Right lung (tissue), 10 donors: ENCODE results near the gene TBC1D3D. TPM values are rescaled to one million over a fixed set of nuclear protein-coding genes. Genes with fewer than 3 reads are reported as not detected.
"Not testable (repeated sequence)": the region's sequence is repeated elsewhere in the genome, so short reads cannot be mapped to it uniquely, and the experiment has no call there.

Experiments used
- DNase-seq, 2 donors: peaks; one replicate each; pipeline ENCODE4 v3.0.0-alpha.2; 2013
- long read RNA-seq, 8 donors: transcript quantifications; one replicate each; lab custom pipeline, GENCODE V29; 2026
- polyA plus RNA-seq, 5 donors: library from polyadenylated mRNA; unstranded; fragments of 120-200 nt; gene quantifications; one replicate each; pipeline versions ENCODE4 v1.2.1 to v1.2.3, GENCODE V29; 2013; ENCODE audit warnings: inconsistent platforms in 1 of 5, low replicate concordance in 1 of 5; ENCODE audit not compliant: insufficient read length in 5 of 5, insufficient read depth in 1 of 5

Gene TBC1D3D
- polyA plus RNA-seq, result 1 to 10 TPM in 4 of 5 donors, under 1 TPM in 1; 0.79 to 5.2 (median 3.3) TPM
- long read RNA-seq, donor 1, result 0 reads
- long read RNA-seq, donor 2, partial matches to known transcripts, result 0 of 103 reads
- long read RNA-seq, donor 2, other reads (novel, unspliced or antisense), result 103 of 103 reads
- long read RNA-seq, donor 3, partial matches to known transcripts, result 20 of 20 reads
- long read RNA-seq, donor 3, other reads (novel, unspliced or antisense), result 0 of 20 reads
- long read RNA-seq, donor 4, partial matches to known transcripts, result 17 of 17 reads
- long read RNA-seq, donor 4, other reads (novel, unspliced or antisense), result 0 of 17 reads
- long read RNA-seq, donor 5, partial matches to known transcripts, result 34 of 40 reads
- long read RNA-seq, donor 5, other reads (novel, unspliced or antisense), result 6 of 40 reads
- long read RNA-seq, donor 6, partial matches to known transcripts, result 5 of 5 reads
- long read RNA-seq, donor 6, other reads (novel, unspliced or antisense), result 0 of 5 reads
- long read RNA-seq, donor 7, partial matches to known transcripts, result 7 of 7 reads
- long read RNA-seq, donor 7, other reads (novel, unspliced or antisense), result 0 of 7 reads
- long read RNA-seq, donor 8, result 0 reads

DNA sequence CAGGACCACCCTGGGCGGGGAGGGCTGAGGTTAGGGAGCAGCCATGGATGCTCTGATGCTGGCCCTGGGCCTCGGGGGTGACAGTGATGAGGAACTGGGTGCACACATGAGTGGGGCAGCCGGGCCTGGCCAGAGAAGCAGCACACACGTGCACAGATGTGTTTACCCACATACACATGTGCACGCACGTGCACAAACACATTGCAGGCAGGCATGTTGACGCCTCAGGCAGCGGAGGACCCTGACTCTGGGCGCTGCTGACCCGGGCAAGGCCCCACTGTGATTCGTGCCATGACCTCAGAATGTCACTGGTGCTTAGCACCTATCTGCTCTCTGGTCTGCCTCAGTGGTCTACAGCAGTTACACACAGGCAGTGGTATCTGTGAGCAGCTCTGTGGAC lies at the start of gene TBC1D3D:
Gene TBC1D3D, plus strand, starts transcription at position 301 of the 400 bp plus-strand sequence. CDS start 1,585 bp downstream, outside the sequence.
- not testable (repeated sequence) for DNase-seq

- not testable (repeated sequence) for DNase-seq
These were observed 14.8 kb upstream of the TBC1D3D start, which contains the start of gene TBC1D3L for GRCh38 chr17:37988960-37989359. Gene TBC1D3L (minus strand): TSS chr17:37989060. CDS start chr17:37987520, 1,540 bp downstream.

Other genes with a start within 250 kb of the TBC1D3D start
- under 1 TPM in 2 of 5 donors, not detected in 3; 0.21 to 0.29 TPM for gene TBC1D3K, start 79.6 kb upstream of the TBC1D3D start, polyA plus RNA-seq
- 10 to 100 TPM; 25.2 to 40.9 (median 32.2) TPM for gene TBC1D3L, start 14.9 kb upstream of the TBC1D3D start, polyA plus RNA-seq
- not detected for gene TBC1D3C, start 64.7 kb downstream of the TBC1D3D start, polyA plus RNA-seq
- not detected for gene TBC1D3E, start 124.0 kb downstream of the TBC1D3D start, polyA plus RNA-seq
- gene TBC1D3, start 188.6 kb downstream of the TBC1D3D start, polyA plus RNA-seq, result not detected